NCI-H187 treated with DMSO at 0.1 percent for 48 hours (cell line): ENCODE data around the gene SMCO1.
"Not testable (repeated sequence)": the region's sequence is repeated elsewhere in the genome, so short reads cannot be mapped to it uniquely, and the experiment has no call there.

ENCODE experiments used
- DNase-seq: peaks from one replicate; lab custom pipeline; 2025; lab: John Stamatoyannopoulos, UW

The SMCO1 gene

GRCh38 chr3:196492080-196492479, 23.1 kb downstream of the SMCO1 start:
- no peak for DNase-seq

GRCh38 chr3:196489747-196490146, 25.4 kb downstream of the SMCO1 start:
- no peak for DNase-seq

GRCh38 chr3:196486263-196486662, 28.9 kb downstream of the SMCO1 start:
- no peak for DNase-seq

- DNase-seq = no peak
Observed at GRCh38 chr3:196477678-196478077, 37.5 kb downstream of the SMCO1 start.

- no peak for DNase-seq
Observed at GRCh38 chr3:196472286-196472685, 42.9 kb downstream of the SMCO1 start.

GRCh38 chr3:196471551-196471950, 43.6 kb downstream of the SMCO1 start:
- no peak for DNase-seq

- DNase-seq = not testable (repeated sequence)
Observed at GRCh38 chr3:196470182-196470581, 45.0 kb downstream of the SMCO1 start.

GRCh38 chr3:196463804-196464203, 51.3 kb downstream of the SMCO1 start:
- DNase-seq = no peak

- no peak for DNase-seq
Observed at GRCh38 chr3:196463478-196463756, 51.7 kb downstream of the SMCO1 start.

GRCh38 chr3:196462680-196463477, 52.3 kb downstream of the SMCO1 start:
- not testable (repeated sequence) for DNase-seq

GRCh38 chr3:196458063-196458462, 57.1 kb downstream of the SMCO1 start:
- no peak for DNase-seq

- not testable (repeated sequence) for DNase-seq
Observed at GRCh38 chr3:196457470-196457869, 57.7 kb downstream of the SMCO1 start.
